HEK293 (cell line): Measurements from ENCODE around the gene SUPV3L1.

Experiments
- KLF1 ChIP-seq: fragments of 450-650 bp; formaldehyde crosslinking; IDR thresholded peaks from 2 replicates; pipeline ENCODE4 v1.5.1; 2016; ENCODE audit warnings: missing biosample characterization, missing genetic modification characterization
- RBAK ChIP-seq: fragments of 450-650 bp; formaldehyde crosslinking; IDR thresholded peaks from 2 replicates; pipeline ENCODE4 v1.5.1; 2016; ENCODE audit warnings: missing biosample characterization, missing genetic modification characterization
- ZBTB20 ChIP-seq: fragments of 450-650 bp; formaldehyde crosslinking; IDR thresholded peaks from 2 replicates; pipeline ENCODE4 v1.5.1; 2016; ENCODE audit warnings: missing biosample characterization, missing genetic modification characterization
- ZBTB7A ChIP-seq: fragments of 450-650 bp; formaldehyde crosslinking; IDR thresholded peaks from 2 replicates; pipeline ENCODE4 v1.5.1; 2016; ENCODE audit warnings: low read depth, missing biosample characterization, missing genetic modification characterization
- ZFP37 ChIP-seq: fragments of 450-650 bp; formaldehyde crosslinking; IDR thresholded peaks from 2 replicates; pipeline ENCODE4 v1.5.1; 2016; ENCODE audit warnings: missing biosample characterization, missing genetic modification characterization
- ZNF274 ChIP-seq, 2 experiments: fragments of 200-500 bp in 1 of 2; fragments of 450-650 bp in 1 of 2; sonication (Bioruptor generic) in 1 of 2; formaldehyde crosslinking in 1 of 2; IDR thresholded peaks; 2 replicates each; pipeline versions ENCODE4 v1.5.1 to v1.6.1; 2014 to 2016; ENCODE audit warnings: borderline replicate concordance in 1 of 2, inconsistent platforms in 1 of 2, low read length in 1 of 2, missing biosample characterization in 1 of 2, missing genetic modification characterization in 1 of 2
- ZNF350 ChIP-seq: fragments of 450-650 bp; formaldehyde crosslinking; IDR thresholded peaks from 2 replicates; pipeline ENCODE4 v1.5.0; 2017; ENCODE audit warnings: missing biosample characterization, mild to moderate bottlenecking, missing genetic modification characterization
- TF ChIP-seq, protein P1 (sequence below): fragments of 450-650 bp; formaldehyde crosslinking; IDR thresholded peaks from 2 replicates; pipeline ENCODE4 v1.5.1; 2016; ENCODE audit warnings: missing biosample characterization, missing genetic modification characterization
- TF ChIP-seq, protein P2 (sequence below): fragments of 450-650 bp; formaldehyde crosslinking; IDR thresholded peaks from 2 replicates; pipeline ENCODE4 v1.5.1; 2016; ENCODE audit warnings: missing biosample characterization, missing genetic modification characterization

DNA sequence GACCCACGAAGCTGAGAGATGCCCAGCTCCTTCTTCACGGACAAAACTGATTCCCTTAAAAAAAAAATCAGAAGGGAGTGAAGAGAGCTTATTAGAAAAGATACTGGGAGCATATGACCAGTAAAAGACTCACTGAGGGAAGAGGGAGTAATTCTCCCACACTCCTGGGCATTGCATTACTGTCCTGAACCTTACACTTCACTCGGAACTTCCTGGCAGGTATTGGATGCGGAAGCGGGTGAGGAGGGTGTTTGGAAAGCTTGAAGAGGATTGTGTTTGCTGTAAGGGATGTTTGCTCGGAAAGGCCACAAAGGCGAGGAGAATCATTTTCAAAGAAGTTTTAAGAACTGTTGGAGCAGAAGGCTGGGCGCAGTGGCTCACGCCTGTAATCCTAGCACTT is 40.5 kb downstream of the SUPV3L1 start:
- TF ChIP-seq, protein P1, sequence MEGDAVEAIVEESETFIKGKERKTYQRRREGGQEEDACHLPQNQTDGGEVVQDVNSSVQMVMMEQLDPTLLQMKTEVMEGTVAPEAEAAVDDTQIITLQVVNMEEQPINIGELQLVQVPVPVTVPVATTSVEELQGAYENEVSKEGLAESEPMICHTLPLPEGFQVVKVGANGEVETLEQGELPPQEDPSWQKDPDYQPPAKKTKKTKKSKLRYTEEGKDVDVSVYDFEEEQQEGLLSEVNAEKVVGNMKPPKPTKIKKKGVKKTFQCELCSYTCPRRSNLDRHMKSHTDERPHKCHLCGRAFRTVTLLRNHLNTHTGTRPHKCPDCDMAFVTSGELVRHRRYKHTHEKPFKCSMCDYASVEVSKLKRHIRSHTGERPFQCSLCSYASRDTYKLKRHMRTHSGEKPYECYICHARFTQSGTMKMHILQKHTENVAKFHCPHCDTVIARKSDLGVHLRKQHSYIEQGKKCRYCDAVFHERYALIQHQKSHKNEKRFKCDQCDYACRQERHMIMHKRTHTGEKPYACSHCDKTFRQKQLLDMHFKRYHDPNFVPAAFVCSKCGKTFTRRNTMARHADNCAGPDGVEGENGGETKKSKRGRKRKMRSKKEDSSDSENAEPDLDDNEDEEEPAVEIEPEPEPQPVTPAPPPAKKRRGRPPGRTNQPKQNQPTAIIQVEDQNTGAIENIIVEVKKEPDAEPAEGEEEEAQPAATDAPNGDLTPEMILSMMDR (tag by site-specific recombination) = no peak
- TF ChIP-seq ZBTB7A (tag by site-specific recombination) (no peak), RBAK (no peak), ZFP37 (tag by site-specific recombination) (no peak), ZNF350 (tag by site-specific recombination) (no peak), KLF1 (no peak), ZNF274 (IDR thresholded peaks at IDR 0.05; ENCODE audit: low read length) (no peak), ZNF274 (tag by site-specific recombination; IDR thresholded peaks at IDR 0.05; ENCODE audit: borderline replicate concordance) (no peak), ZBTB20 (no peak)
- TF ChIP-seq, protein P2, sequence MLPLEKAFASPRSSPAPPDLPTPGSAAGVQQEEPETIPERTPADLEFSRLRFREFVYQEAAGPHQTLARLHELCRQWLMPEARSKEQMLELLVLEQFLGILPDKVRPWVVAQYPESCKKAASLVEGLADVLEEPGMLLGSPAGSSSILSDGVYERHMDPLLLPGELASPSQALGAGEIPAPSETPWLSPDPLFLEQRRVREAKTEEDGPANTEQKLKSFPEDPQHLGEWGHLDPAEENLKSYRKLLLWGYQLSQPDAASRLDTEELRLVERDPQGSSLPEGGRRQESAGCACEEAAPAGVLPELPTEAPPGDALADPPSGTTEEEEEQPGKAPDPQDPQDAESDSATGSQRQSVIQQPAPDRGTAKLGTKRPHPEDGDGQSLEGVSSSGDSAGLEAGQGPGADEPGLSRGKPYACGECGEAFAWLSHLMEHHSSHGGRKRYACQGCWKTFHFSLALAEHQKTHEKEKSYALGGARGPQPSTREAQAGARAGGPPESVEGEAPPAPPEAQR = no peak
